Endometrium (tissue), 2 donors: ENCODE data around the gene KLHL21.
"Not testable (repeated sequence)": the region's sequence is repeated elsewhere in the genome, so short reads cannot be mapped to it uniquely, and the experiment has no call there.

Source experiments
- FAIRE-seq: peaks from 2 replicates; lab custom pipeline; 2012; peaks lifted over from hg19 to GRCh38; lab: Jason Lieb, UNC
- donor health status: control.
- donor health status: control.

The KLHL21 gene

GRCh38 chr1:6600410-6601048 lies 2.1 kb downstream of the KLHL21 start:
- FAIRE-seq: no peak

DNA sequence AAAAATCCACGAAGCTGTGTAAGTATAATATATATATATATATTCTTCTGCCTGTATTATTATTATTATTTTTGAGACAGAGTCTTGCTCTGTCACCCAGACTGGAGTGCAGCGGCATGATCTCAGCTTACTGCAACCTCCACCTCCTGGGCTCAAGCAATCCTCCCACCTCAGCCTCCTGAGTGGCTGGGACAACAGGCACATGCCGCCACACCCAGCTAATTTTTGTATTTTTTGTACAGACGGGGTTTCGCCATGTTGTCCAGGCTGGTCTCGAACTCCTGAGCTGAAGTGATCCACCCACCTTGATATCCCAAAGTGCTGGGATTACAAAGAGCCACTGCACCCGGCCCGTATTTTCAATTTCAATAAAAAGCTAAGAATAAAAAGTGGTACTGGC lies 2.7 kb downstream of the KLHL21 start:
- not testable (repeated sequence) for FAIRE-seq

DNA sequence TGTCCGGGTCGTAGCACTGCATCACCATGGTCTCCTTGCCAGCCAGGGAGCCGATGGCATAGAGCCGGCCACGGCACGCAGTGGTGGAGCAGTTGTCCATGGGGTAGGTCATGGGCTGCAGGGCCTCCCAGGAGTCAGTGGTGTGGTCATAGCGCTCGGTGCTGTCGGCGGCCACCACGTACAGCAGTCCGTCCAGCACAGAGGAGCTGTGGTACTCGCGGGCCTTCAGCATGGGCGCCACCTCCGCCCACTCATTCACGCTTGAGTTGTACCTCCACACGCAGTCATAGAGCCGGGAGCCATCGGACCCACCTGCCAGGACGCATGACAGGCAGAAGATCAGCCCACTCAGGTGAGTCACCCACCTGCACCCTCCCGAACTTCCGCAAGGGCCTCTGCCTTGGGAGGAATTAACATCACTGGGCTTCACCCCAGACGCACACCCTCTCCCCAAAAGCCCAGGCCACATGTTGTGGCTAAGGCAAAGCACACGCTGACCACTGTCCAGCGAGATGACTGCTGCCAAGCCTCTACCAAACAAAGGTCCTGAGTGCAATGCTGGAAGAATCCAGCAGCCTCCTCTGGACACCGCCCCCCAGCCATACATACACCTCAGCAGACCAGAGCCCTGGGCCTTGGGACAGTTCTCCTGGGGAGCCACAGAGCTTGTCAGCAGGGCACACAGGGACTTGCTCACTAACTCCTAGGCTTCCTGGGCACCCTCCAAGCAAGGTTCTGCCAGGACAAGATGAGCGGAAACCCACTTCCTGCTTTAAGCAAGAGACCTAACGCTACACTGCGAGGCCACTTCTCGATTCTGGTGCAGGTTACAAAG lies 3.3 kb downstream of the KLHL21 start:
- no peak for FAIRE-seq

DNA sequence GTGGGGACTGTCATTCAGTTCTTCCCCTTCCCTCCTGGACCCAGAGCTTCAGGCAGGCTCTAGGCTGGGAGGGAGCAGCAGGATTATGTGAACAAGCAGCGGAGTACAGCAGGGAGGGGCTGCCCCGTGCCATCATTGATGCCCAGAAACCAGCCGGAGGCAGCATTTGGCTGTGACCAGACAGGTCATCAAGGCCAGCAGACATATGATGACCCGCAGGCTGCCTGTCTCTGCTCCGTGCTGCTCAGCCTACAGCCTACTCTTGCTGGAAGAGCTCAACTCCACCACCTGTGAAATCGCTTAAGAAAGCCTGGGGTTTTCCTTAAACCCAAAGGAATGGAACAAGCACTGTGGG lies 4.9 kb downstream of the KLHL21 start:
- no peak for FAIRE-seq

- no peak for FAIRE-seq
These were observed 5.5 kb downstream of the KLHL21 start for GRCh38 chr1:6596886-6597776.

DNA sequence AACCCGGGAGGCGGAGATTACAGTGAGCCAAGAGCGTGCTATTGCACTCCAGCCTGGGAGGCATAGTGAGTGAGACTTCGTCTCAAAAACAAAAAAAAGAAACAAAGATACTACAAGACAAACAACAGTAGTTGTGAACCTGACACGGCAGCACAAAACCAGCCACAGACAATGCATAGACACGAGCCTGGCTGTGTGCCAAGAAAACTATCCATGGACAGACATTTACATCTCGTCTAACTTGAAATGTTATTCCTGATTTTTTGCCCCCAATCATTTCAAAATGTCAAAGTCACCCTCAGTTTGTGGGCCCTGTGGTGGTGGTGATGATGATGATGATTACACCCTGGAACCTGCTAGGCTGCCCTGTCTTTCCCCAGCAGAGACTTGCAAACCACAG lies 6.3 kb downstream of the KLHL21 start:
- FAIRE-seq: no peak

DNA sequence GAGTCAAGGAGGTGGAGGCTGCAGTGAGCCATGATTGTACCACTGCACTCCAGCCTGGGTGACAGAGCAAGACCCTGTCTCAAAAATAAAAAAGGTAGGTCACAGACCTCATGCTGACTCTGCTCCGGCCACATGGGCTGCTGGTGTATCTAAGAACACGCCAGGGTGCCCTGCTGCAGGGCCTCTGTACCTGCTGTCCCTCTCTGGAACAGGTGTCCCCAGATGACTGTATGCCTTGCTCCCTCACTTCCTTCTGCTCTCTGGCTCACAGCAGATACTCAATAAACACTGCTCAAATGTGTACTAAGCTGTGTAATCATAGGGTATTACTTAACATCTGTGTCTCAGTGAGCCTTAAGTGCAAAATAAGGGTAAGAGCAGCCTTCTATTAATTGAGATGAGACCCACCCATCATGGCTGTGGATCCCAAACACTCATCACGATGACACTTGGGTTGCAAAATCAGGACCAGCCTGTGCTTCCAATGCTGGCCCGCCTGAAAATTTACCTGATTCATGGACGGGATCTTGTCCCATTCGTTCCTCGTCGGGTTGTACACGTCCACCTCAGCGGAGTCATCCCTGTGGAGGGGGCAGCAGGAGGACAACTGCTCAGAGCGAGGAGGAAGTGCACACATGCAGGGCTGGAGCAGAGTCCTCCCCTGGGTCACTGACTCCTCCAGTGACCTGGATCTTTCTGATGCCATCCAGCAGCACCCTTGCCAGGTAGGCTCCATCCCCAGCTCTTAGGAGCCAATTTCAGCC lies 7.5 kb downstream of the KLHL21 start:
- no peak for FAIRE-seq

DNA sequence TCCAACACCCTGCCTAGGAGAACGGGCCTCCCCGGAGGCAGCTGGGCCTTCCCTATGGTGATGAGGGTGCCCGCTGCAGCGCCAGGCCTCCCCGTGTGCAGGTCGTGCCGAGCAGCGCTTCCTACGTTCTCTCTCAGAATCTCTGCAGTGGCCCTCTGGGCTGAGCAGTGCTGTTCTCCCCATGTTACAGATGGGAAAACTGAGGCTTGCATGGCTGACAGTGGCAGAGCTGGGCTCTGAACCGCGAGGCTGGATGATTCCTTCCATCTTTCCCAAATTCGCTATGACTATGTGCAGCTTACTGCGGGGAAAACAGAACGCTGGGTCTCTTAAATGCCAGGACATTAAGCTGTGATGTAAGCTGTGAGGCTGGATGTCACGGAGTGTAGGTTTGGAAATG lies 8.9 kb downstream of the KLHL21 start:
- no peak for FAIRE-seq

DNA sequence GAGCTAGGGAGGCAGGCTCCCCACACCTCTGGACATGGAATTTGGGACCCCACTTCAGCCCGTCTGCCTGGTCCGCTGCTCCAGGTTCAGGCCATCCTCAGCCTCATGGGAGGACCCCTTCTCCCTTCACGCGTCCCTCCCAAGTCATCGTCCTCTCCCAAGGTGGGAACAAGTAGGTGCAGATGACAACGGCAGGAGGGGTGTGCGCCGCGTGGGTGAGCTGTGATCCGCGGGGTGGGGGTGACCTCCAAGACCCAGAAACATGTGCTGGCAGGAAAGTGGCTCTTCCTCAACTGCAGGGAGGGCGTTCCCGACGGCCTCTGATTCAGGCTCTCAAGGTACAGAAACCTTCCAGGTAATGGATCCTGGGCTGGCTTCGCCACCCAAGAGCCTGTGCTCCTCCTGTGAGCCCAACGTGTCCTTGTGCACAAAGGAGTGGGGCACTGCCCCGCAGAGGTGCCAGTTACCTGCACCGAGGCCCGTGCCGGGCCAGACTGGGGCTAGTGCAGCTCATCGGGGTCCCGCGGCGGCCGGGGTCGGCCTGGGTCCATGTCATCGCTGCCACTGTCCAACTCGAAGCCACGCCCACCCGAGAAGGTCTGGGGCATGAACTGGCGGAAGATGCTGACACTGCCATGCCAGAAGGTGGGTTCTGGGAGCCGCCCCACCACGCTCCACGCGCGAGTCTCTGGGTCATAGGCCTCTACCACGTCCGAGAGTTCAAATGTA lies 9.6 kb downstream of the KLHL21 start:
- no peak for FAIRE-seq

DNA sequence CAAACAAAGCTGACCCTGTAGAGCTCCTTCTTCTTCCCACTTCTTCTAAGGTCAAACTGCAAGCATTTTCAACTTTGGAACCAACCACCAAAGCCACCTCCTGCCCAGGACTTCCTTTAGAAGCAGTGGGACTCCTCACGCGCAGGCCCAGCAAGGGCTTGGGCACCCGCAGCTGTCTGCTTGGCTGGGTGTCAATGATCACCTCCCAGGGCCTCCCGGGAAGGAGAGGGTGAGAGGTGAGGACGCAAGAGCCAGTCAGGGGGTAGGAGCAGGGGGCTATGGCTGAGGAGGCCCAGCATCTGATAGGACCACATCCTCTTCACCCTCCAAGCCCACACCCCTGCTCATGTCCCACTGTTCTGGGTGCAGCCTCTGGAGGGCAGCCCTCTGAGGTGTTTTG lies 10.2 kb downstream of the KLHL21 start:
- FAIRE-seq: no peak

- no peak for FAIRE-seq
These were observed 11.0 kb downstream of the KLHL21 start for GRCh38 chr1:6591644-6592043.

DNA sequence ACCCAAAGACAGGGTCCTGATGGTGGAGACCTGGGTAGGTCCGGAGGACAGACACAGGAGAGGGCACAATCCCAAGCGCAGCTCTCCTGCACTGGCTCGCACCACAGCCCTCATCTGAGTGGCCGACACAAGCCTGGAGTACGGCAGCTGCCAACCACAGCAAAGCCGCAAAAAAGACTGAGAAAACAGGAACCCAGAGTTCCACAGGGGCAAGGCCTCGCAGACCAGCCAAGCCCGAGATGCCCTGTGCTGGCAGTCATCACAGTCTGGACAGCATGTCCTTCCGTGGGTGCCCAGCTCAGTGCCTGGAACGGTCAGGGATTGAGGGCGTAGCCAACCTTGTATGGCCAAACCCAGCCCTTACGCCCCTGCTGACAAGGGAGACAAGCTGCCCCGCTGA lies 11.4 kb downstream of the KLHL21 start:
- no peak for FAIRE-seq

DNA sequence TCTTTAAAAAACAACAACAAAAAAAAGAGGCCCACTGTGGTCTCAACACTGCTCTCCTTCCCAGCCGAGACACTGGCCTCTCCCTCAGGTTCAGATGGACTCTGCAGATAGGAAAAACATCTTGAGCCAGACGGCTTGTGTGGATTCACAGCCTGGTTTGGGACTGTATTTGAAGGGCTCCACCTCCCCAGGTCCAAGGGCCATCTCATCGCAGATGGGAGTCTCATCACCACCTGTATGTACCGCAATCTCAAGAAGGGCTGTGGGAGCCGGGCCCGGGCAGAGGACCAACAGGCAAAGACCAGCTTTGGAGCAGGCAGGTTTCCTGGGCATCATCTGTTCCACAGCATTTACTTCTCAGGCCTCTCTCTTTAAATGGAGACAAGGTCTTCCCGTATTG lies 12.6 kb downstream of the KLHL21 start:
- FAIRE-seq: no peak

- no peak for FAIRE-seq
These were observed 13.7 kb downstream of the KLHL21 start for GRCh38 chr1:6588893-6589520.

- no peak for FAIRE-seq
These were observed 14.4 kb downstream of the KLHL21 start for GRCh38 chr1:6588128-6588892.

DNA sequence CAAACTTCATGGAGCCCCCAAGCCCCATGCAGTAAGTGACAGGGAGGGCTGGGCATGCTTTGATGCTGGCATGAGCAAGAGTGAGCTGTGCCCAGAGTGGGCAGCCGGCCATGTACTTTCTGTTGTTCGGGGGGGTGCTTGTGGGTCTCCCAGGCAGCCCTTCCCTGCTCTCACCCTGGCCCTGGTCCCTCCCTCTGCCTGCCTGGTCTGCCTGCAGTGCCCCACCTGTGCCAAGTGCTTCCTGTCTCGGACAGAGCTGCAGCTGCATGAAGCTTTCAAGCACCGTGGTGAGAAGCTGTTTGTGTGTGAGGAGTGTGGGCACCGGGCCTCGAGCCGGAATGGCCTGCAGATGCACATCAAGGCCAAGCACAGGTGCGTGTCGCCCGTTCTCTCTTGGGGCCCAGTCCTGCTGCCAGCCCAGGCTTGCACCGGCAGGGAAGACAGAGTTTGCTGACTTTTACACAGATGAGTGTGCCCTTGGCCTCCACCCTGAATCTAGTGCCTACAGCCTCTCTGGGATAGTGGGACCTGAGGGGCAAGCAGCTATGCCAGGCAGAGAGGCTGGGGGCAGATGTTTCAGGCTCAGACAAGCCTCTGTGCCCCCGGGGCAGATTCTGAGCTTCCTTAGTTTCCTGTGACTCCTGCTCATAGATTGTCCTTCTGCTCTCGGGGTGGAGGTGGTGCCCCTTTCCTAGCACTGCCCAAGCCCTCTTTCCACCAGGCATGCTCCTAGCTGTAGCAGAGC lies 15.2 kb downstream of the KLHL21 start:
- no peak for FAIRE-seq

DNA sequence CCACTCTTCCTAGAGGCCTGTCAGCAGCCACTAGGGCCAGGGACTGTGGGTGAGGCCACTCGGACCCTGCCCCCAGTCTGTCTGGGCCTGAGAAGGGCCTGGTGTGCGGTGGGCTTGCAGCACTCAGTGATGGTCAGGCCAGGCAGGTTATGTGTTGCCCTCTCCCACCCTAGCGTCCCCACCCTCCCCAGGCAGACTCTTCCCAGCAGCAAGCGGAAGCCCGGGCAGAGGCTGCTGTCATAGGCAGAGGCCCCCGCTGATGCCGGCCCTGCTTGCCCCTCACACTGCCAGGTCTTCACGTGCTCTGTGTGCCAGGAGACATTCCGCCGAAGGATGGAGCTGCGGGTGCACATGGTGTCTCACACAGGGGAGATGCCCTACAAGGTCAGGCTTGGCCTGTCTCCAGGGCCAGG lies 16.3 kb downstream of the KLHL21 start:
- FAIRE-seq: no peak

DNA sequence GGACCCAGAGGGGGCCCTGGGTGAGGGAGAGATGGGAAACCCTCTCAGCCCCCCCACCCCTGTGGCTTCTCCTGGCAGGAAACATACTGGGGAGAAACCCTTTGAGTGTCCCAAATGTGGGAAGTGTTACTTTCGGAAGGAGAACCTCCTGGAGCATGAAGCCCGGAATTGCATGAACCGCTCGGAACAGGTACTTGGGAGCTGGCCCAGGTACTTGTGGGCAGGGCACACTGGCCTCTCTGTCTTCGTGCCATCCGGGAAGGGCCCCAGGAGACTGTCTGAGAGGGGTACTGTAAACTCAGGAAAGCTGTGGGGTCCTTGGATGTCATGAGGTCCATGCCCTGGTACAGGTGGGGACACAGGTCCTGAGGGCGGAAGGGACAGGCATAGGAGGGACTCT lies 16.8 kb downstream of the KLHL21 start:
- FAIRE-seq: no peak

DNA sequence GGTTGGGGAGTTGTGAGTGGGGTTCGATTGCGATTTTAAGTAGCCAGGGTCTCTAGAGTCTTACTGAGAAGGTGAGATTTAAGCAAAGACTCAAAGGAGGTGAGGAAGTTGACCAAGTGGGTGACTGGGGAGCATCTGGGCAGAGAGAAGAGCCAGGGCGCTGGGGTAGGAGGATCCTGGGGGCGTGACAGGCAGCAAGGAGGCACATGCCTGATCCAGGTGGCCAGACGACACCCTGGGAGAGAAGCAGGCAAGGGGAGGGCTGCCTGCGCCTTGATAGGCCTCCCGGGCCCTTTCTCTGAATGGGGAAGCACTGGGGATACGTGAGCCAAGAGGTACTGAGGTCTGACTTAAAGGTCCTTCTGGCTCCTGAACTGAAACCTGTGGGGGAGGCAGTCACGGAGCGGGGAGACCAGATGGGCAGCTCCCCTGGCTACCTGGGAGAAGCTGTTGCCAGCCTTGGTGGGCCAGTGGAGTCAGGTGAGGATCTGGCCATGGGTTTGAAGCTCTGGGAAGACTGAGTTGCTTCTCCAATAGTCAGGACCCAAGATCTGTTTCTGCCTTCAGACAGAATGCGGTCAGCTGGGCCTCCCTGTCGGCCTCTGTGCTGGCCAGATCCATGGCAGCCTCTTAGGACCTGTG lies 17.5 kb downstream of the KLHL21 start:
- FAIRE-seq: no peak
